HEK293T (cell line): ENCODE measurements around the gene OVCA2.

Experiments used
- CTBP1 ChIP-seq: fragments of 450-650 bp; IDR thresholded peaks from 2 replicates; pipeline ENCODE4 v1.6.1; 2016; ENCODE audit warnings: borderline replicate concordance
- ELF4 ChIP-seq: fragments of 450-650 bp; IDR thresholded peaks from 2 replicates; pipeline ENCODE4 v1.6.1; 2017; ENCODE audit warnings: antibody characterized with exemption
- FOXK2 ChIP-seq: fragments of 450-650 bp; IDR thresholded peaks from 2 replicates; pipeline ENCODE4 v1.6.1; 2016; ENCODE audit warnings: mild to moderate bottlenecking
- FOXM1 ChIP-seq: fragments of 450-650 bp; IDR thresholded peaks from 2 replicates; pipeline ENCODE4 v1.6.1; 2017; ENCODE audit warnings: mild to moderate bottlenecking, borderline replicate concordance
- HDGF ChIP-seq: fragments of 450-650 bp; IDR thresholded peaks from 2 replicates; pipeline ENCODE4 v1.6.1; 2017; ENCODE audit warnings: antibody characterized with exemption, borderline replicate concordance
- LEF1 ChIP-seq: fragments of 450-650 bp; IDR thresholded peaks from 2 replicates; pipeline ENCODE4 v1.6.1; 2017; ENCODE audit warnings: mild to moderate bottlenecking, borderline replicate concordance
- SP1 ChIP-seq: fragments of 450-650 bp; IDR thresholded peaks from 2 replicates; pipeline ENCODE4 v1.6.1; 2017
- SUZ12 ChIP-seq: fragments of 450-650 bp; IDR thresholded peaks from 2 replicates; pipeline ENCODE4 v1.6.1; 2016; ENCODE audit warnings: mild to moderate bottlenecking
- TARDBP ChIP-seq: fragments of 450-650 bp; IDR thresholded peaks from 2 replicates; pipeline ENCODE4 v1.6.1; 2016

DNA sequence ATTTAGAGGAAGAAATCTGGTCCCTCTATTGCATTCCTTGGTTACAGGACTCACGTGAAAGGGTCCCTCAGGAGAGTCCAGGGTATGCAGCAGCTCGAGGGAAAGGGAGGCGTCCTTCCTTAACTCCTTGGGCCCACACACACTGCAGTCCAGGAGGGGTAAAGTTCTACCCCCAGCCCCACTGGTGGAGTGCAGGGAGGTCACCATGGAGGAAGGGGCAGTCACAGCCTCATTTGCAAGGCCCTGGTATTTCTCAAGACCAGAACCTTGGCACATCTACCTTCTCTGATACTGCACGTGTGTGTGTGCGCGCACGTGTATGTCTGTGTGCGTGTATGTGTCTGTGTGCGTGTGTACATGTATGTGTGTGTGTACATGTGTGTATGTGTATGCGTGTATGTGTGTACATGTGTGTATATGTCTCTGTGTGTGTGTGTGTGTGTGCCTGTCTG, 24.2 kb downstream of the OVCA2 start:
- no peak for TF ChIP-seq SP1
- no peak for TF ChIP-seq ELF4
- TF ChIP-seq LEF1, result no peak
- TF ChIP-seq SUZ12, result no peak
- TF ChIP-seq FOXM1, result no peak
- no peak for TF ChIP-seq TARDBP
- TF ChIP-seq CTBP1, result no peak
- no peak for TF ChIP-seq HDGF
- no peak for TF ChIP-seq FOXK2
